Measurements from ENCODE around the gene NAPSA. TPM values are rescaled to one million over a fixed set of nuclear protein-coding genes. Genes with fewer than 3 reads are reported as not detected.

The NAPSA gene
- total RNA-seq, 4 donors from 2014 or later = 1.6 to 5.0 (median 3.1) TPM

DNA sequence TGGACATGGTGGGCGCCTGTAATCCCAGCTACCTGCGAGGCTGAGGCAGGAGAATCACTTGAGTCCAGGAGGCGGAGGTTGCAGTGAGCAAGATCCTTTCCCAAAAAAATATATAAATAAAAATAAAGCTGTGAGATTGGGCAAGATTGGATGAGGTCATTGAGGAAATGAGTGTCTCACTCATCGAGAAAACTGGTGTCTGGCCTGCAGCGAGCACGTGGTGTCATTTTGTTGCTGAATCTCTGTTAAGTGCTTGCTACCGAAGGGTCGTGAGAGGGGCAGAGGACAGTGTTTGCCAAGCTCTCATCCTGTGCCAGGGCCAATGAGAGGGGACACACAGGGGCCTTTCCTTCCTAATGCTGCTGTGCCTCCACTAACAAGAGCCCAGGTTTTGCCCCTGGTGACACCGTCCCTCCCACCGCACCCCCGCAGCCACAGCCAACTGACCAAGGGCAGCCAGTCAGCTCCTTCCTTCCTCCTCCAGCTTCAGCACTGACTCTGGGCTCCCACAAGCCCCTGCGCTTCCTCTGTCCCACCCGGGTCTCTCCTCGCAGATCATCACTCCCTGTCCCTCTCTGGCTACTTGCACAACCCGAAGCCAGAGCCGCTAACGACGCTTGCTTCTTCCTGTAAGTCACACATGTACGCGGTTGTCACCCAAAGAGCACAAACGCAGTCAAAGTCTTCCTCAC lies 21.9 kb upstream of the NAPSA start:
- no peak overlapping the region for H3K4me3 ChIP-seq
- peaks cover 5 to 17% (median 13%) of the 10 kb centered on the region in 4 donors for H3K4me1 ChIP-seq
- 93 to 95% methylated on average over 12 to 21 of the region's 21 CpGs for WGBS, 2 donors (ENCODE audit: low coverage in 1 of 2)
- in situ Hi-C loops (cut with MboI; ENCODE audit: low pct_ligation_motif_present in 1 of 4, low pct_unique_long_range_greater_than_20kb in 1 of 4, low sequenced_read_pairs in 3 of 4) = no loop called here
- TF ChIP-seq EP300 (IDR thresholded peaks at IDR 0.05; ENCODE audit: low read depth) (no peak), POLR2A (IDR thresholded peaks at IDR 0.05) (no peak), POLR2AphosphoS5 (IDR thresholded peaks at IDR 0.05) (no peak)
- TF ChIP-seq, protein P1, sequence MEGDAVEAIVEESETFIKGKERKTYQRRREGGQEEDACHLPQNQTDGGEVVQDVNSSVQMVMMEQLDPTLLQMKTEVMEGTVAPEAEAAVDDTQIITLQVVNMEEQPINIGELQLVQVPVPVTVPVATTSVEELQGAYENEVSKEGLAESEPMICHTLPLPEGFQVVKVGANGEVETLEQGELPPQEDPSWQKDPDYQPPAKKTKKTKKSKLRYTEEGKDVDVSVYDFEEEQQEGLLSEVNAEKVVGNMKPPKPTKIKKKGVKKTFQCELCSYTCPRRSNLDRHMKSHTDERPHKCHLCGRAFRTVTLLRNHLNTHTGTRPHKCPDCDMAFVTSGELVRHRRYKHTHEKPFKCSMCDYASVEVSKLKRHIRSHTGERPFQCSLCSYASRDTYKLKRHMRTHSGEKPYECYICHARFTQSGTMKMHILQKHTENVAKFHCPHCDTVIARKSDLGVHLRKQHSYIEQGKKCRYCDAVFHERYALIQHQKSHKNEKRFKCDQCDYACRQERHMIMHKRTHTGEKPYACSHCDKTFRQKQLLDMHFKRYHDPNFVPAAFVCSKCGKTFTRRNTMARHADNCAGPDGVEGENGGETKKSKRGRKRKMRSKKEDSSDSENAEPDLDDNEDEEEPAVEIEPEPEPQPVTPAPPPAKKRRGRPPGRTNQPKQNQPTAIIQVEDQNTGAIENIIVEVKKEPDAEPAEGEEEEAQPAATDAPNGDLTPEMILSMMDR (IDR thresholded peaks at IDR 0.05) = no peak
- H3K27me3 ChIP-seq = no peaks in the 10 kb centered on the region
- H3K27ac ChIP-seq = no peak overlapping the region
- intact Hi-C loops (cut with DNase I; ENCODE audit: low total_unique reads) = no loop called here
- H3K36me3 ChIP-seq = no peaks in the 10 kb centered on the region
- no peak for DNase-seq
- no peaks in the 10 kb centered on the region for H3K9me3 ChIP-seq

DNA sequence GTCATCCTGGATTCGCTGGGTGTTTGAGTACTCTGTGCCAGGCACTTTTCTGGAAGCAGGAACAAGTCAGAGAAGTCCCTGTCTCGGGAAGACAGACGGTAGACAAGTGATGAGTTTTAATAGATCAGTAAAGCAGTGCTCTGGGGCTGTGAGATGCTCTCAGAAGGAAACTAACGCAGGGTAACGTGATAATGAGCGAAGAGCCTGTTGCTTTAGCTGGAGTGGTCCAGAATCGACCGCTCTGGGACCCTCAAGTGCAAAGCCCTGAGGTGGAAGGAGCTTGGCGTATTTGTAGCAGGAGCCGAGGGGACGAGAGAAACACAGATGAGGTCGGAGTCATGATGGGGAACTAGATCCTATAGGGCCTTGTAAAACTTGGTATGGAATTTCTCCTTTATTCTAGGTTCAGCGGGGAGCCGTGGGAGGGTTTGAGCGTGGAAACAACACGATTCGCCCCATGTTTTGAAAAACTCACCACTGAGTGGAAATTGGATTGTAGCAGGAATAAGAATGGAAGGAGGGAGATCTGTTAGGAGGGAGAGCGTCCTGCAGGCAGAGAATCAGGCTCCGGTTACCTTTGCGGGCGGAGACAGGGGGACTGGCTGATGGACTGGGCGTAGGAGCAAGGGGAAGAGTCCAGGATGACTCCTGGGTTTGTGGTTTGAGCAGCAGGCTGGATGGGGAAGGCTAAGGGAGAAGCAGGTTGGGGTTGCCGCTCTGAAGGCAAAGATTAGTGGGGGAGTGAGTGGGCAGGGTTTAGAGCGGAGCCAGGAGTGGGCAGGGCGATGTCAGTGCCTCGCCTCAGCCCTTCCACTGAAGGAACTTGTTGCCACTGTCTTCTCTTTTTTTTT lies 19.5 kb upstream of the NAPSA start:
- in situ Hi-C loops (cut with MboI; ENCODE audit: low pct_ligation_motif_present in 1 of 4, low pct_unique_long_range_greater_than_20kb in 1 of 4, low sequenced_read_pairs in 3 of 4) = no loop called here
- H3K4me3 ChIP-seq = peak overlapping the region; percentile 55 to 97 (median 58)
- DNase-seq = no peak
- H3K27me3 ChIP-seq = no peaks in the 10 kb centered on the region
- TF ChIP-seq EP300 (IDR thresholded peaks at IDR 0.05; ENCODE audit: low read depth) = no peak
- no peak for TF ChIP-seq POLR2AphosphoS5 (IDR thresholded peaks at IDR 0.05)
- no peak for TF ChIP-seq POLR2A (IDR thresholded peaks at IDR 0.05)
- TF ChIP-seq, protein P1 (IDR thresholded peaks at IDR 0.05) = no peak
- intact Hi-C loops (cut with DNase I; ENCODE audit: low total_unique reads) = no loop called here
- peaks cover 5 to 17% (median 13%) of the 10 kb centered on the region in 4 donors for H3K4me1 ChIP-seq
- WGBS, 2 donors (ENCODE audit: low coverage in 1 of 2) = 8 to 13% methylated on average over 13 to 26 of the region's 26 CpGs
- peaks cover 0 to 14% (median 4%) of the 10 kb centered on the region in 4 donors for H3K36me3 ChIP-seq
- no peaks in the 10 kb centered on the region for H3K9me3 ChIP-seq
- peak overlapping the region; percentile 69 to 93 (median 87) for H3K27ac ChIP-seq

DNA sequence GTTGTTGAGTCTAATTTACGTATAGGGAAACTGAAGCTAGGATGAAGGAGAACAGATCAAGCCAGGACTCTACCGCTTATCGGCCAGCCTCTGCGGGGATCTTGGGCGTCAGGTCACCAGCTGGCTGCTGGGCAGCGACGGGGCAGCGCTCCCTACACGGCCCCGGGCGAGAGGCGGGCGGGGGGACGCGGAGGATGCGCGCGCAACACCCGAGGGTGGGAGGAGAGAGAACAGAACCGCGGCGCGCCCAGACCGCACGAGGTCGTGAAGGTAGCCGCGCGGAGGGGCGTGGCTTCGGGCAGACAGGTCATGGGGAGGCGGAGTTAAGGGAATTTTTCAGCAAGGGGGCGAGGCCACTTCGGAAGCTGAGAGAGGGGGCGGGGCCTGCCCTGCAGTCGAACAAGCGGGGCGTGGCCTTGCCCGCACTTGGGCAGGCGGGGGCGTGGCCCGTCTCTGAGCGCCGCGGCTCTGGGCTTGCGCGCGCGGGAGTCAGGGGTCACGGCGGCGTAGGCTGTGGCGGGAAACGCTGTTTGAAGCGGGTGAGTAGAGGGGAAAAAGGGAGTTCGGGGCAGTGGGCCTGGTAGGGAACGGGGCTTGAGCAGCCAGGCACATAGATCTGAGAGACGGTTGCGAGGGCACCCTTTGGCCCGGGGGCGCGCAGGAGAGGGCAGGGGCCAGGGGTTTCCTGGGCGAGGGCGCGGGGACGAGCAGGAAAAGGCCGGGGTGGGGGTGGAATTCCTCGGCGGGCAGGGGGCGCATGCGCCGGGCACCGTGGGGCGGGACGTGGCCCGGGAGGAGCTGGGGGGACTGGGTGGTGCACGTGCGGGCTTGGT lies 18.6 kb upstream of the NAPSA start, which contains the start of gene POLD1:
Gene POLD1 (plus strand): TSS at position 496 of the 833 bp plus-strand sequence. CDS start 14,505 bp downstream, outside the sequence.
- Histone ChIP-seq H3K4me1 (peaks cover 5 to 17% (median 13%) of the 10 kb centered on the region in 4 donors), H3K27me3 (no peaks in the 10 kb centered on the region), H3K27ac (peak within 1 kb of the TSS; percentile 69 to 93 (median 87)), H3K36me3 (peaks cover 0 to 22% (median 8%) of the 10 kb centered on the region in 4 donors), H3K4me3 (peak within 1 kb of the TSS; percentile 55 to 97 (median 58)), H3K9me3 (no peaks in the 10 kb centered on the region)
- TF ChIP-seq POLR2AphosphoS5 (IDR thresholded peaks at IDR 0.05) = peak in 2 of 3 donors; percentile 81 to 82
- TF ChIP-seq, protein P1 (IDR thresholded peaks at IDR 0.05) = peak in 1 of 5 experiments; percentile 3
- TF ChIP-seq POLR2A (IDR thresholded peaks at IDR 0.05) = peak; percentile 65
- TF ChIP-seq EP300 (IDR thresholded peaks at IDR 0.05; ENCODE audit: low read depth) = no peak
- peak; percentile 99 for DNase-seq
- in situ Hi-C loops (cut with MboI; ENCODE audit: low pct_ligation_motif_present in 1 of 4, low pct_unique_long_range_greater_than_20kb in 1 of 4, low sequenced_read_pairs in 3 of 4) (no loop called here), intact Hi-C loops (cut with DNase I; ENCODE audit: low total_unique reads) (no loop called here)
- WGBS, 2 donors (ENCODE audit: low coverage in 1 of 2) = 0% methylated on average over 9 to 76 of the region's 78 CpGs

All from transverse colon (tissue), 4 donors.